Prostate gland (tissue), 2 donors: Measurements from ENCODE around the gene PI4KB. TPM values are rescaled to one million over a fixed set of nuclear protein-coding genes. Genes with fewer than 3 reads are reported as not detected.

Experiments
- DNase-seq: peaks from one replicate; pipeline ENCODE4 v3.0.0-alpha.2; 2019; ENCODE audit warnings: low spot score
- H3K27ac ChIP-seq, 2 donors: fragments of 200-600 bp; sonication (generic); 2 replicates each; pipeline ENCODE4 v1.5.1; 2017 to 2019
- H3K27me3 ChIP-seq: fragments of 200-600 bp; sonication (generic); replicated peaks from 2 replicates; pipeline ENCODE4 v1.5.1; 2019; ENCODE audit not compliant: insufficient read depth
- H3K36me3 ChIP-seq, 2 donors: fragments of 200-600 bp; sonication (generic); 1 replicate in 1 of 2; 2 replicates in 1 of 2; pipeline versions ENCODE4 v1.5.1 to v1.8.1; 2017 to 2019
- H3K4me1 ChIP-seq: fragments of 200-600 bp; sonication (generic); replicated peaks from 2 replicates; pipeline ENCODE4 v1.5.1; 2019
- H3K4me3 ChIP-seq, 2 donors: fragments of 200-600 bp; sonication (generic); 2 replicates each; pipeline ENCODE4 v1.5.1; 2017 to 2019
- H3K9me3 ChIP-seq: fragments of 200-600 bp; sonication (generic); 2 replicates; pipeline ENCODE4 v1.5.1; 2017
- POLR2A ChIP-seq: fragments of 450-650 bp; IDR thresholded peaks from one replicate; pipeline ENCODE4 v1.6.1; 2016; ENCODE audit warnings: antibody characterized with exemption, mild to moderate bottlenecking
- POLR2AphosphoS5 ChIP-seq: sonication (generic); formaldehyde crosslinking; IDR thresholded peaks from one replicate; pipeline ENCODE4 v1.6.1; 2017; ENCODE audit warnings: antibody characterized with exemption
- WGBS: methylation state at CpG from one replicate; pipeline ENCODE4 v1.1.5; 2018; 5-methylcytosine and 5-hydroxymethylcytosine counted together
- intact Hi-C: fragments of 100-400 bp; cut with DNase I; formaldehyde crosslinking; loops from one replicate; pipeline ENCODE4 v1.14.2; 2022
- total RNA-seq, 2 donors: library from RNA; depleted of rRNA; stranded (reverse); fragments of >200 nt; gene quantifications; one replicate each; pipeline ENCODE4 v1.1.0, GENCODE V29; 2016
- TF ChIP-seq, protein P1 (sequence below), 4 experiments: fragments of 200-600 bp in 2 of 4; fragments of 450-650 bp in 2 of 4; sonication (generic) in 2 of 4; IDR thresholded peaks; 1 replicate in 3 of 4; 2 replicates in 1 of 4; pipeline ENCODE4 v1.5.1; 2016 to 2019; ENCODE audit warnings: antibody characterized with exemption in 4 of 4, mild to moderate bottlenecking in 2 of 4, moderate library complexity in 2 of 4

Gene PI4KB
- total RNA-seq, 2 donors from 2014 or later, result 60.7 to 91.9 TPM

DNA sequence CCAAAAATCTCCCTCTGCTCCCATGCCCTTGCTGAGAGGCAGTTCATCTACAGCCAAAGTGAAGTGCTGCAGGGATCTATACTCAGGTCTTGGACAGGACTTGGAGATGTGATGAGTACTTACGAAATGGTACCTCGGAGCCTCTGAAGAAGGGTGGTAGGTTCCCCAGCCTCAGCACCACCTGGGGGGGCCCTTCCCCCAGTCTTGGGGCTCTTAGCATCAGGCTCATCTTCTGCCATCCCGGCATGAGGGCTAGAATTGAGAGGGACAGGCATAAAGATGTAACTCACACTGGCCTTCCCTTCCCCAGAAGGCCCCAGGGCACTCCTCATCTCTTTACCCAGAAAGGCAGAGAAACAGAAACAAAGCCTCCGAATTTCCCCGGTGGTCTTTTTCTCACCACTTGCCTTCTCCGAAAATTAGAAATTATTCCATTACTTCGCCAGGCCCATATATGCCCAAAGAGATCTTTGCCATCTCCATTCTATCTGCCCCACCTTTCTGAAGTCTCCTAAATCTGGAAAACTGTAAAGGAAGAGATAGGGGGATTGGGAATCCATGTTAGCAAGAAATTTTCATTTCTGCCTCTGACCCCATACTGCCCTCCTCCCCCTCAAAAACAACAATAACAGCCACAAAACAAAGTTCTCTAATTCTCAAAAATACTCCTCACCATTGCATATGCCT, 19.0 kb upstream of the PI4KB start:
- no peaks in the 10 kb centered on the region for H3K36me3 ChIP-seq
- 35% methylated on average over 7 of the region's 7 CpGs for WGBS
- TF ChIP-seq POLR2A, result no peak
- TF ChIP-seq POLR2AphosphoS5, result no peak
- TF ChIP-seq, protein P1, sequence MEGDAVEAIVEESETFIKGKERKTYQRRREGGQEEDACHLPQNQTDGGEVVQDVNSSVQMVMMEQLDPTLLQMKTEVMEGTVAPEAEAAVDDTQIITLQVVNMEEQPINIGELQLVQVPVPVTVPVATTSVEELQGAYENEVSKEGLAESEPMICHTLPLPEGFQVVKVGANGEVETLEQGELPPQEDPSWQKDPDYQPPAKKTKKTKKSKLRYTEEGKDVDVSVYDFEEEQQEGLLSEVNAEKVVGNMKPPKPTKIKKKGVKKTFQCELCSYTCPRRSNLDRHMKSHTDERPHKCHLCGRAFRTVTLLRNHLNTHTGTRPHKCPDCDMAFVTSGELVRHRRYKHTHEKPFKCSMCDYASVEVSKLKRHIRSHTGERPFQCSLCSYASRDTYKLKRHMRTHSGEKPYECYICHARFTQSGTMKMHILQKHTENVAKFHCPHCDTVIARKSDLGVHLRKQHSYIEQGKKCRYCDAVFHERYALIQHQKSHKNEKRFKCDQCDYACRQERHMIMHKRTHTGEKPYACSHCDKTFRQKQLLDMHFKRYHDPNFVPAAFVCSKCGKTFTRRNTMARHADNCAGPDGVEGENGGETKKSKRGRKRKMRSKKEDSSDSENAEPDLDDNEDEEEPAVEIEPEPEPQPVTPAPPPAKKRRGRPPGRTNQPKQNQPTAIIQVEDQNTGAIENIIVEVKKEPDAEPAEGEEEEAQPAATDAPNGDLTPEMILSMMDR (IDR thresholded peaks at IDR 0.05), result no peak
- H3K27me3 ChIP-seq, result no peaks in the 10 kb centered on the region
- peak overlapping the region; percentile 80 to 87 for H3K27ac ChIP-seq
- intact Hi-C loops, result no loop called here
- no peak for DNase-seq
- H3K9me3 ChIP-seq, result no peaks in the 10 kb centered on the region
- peak overlapping the region; percentile 54 to 59 for H3K4me3 ChIP-seq
- peaks cover 4% of the 10 kb centered on the region for H3K4me1 ChIP-seq

DNA sequence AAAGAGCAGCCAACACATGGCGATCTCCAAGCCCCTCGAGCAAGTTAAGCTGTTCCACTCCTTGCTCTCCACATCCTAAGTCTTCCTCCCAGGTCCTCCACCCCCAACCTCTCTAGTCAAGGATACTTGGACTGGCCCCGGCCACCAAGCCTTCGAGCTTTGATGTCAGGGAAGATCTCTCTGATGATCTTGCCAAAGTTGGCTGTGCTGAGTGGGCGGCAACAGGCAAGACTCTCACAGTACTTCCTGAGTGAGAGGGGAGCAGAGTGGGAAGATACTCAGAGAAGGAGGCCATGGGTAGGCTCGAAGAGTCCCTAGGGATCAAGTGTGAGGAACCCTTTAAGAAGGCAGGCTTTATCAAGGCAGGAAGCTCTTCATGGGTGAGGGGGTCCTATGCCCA, 17.1 kb upstream of the PI4KB start:
- DNase-seq, result no peak
- no peaks in the 10 kb centered on the region for H3K36me3 ChIP-seq
- no peaks in the 10 kb centered on the region for H3K27me3 ChIP-seq
- no peak for TF ChIP-seq POLR2A
- TF ChIP-seq POLR2AphosphoS5, result no peak
- TF ChIP-seq, protein P1 (IDR thresholded peaks at IDR 0.05), result no peak
- intact Hi-C loops, result loop anchor here (5.0 kb wide), 2 partner anchors 42 to 62 kb away; partner anchors contain the start of gene ZNF687
- WGBS, result 70% methylated on average over 6 of the region's 6 CpGs
- H3K4me3 ChIP-seq, result no peak overlapping the region
- H3K4me1 ChIP-seq, result peaks cover 4% of the 10 kb centered on the region
- no peaks in the 10 kb centered on the region for H3K9me3 ChIP-seq
- no peak overlapping the region for H3K27ac ChIP-seq

DNA sequence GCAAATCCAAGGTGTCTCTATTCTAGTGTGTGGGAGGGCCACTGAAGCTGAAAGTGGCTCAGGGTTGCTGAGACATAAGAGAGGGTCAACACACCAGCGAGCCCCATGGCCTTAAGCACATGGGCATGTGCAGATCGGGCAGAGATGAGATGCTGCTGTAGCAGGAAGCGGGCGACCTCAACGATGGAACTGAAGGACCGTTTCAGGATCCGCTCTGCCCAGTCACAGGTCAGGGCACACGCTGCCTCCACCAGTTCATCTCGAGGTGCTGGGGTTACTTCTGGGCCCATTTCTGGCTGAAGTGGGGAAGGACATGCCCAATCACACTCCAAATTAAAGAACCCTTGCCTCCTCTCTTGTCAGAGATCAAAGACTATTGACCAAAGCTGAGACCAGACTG, 16.4 kb upstream of the PI4KB start:
- peaks cover 4% of the 10 kb centered on the region for H3K4me1 ChIP-seq
- no peak for TF ChIP-seq POLR2A
- no peak for TF ChIP-seq POLR2AphosphoS5
- TF ChIP-seq, protein P1 (IDR thresholded peaks at IDR 0.05), result no peak
- H3K9me3 ChIP-seq, result no peaks in the 10 kb centered on the region
- H3K36me3 ChIP-seq, result no peaks in the 10 kb centered on the region
- no peak overlapping the region for H3K27ac ChIP-seq
- no peaks in the 10 kb centered on the region for H3K27me3 ChIP-seq
- intact Hi-C loops, result loop anchor here (5.0 kb wide), 2 partner anchors 41 to 61 kb away; partner anchors contain the start of gene ZNF687
- H3K4me3 ChIP-seq, result no peak overlapping the region
- WGBS, result 79% methylated on average over 9 of the region's 9 CpGs
- no peak for DNase-seq

DNA sequence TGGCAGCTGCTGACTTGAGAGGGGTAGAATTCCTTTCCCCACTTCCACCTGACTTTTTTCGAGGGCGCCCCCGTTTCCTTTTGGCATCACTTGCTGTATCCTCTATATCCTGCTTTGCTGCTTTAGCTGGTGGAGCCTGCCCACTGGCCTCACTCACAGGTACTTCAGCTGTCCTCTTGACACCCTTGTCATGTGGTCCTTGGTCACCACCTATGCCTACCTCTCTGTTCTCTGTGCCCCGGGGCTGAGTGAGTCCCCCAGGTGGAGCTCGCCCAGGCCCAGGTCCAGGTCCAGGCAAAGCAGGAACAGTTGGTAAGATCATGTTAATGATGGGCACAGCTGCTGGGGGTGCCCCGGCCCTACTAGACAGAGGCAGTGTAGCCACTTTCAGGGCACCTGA, 15.4 kb upstream of the PI4KB start:
- intact Hi-C loops, result loop anchor here (5.0 kb wide), 2 partner anchors 40 to 60 kb away; partner anchors contain the start of gene ZNF687
- no peak for TF ChIP-seq POLR2A
- TF ChIP-seq, protein P1 (IDR thresholded peaks at IDR 0.05), result no peak
- TF ChIP-seq POLR2AphosphoS5, result no peak
- DNase-seq, result no peak
- no peak overlapping the region for H3K27ac ChIP-seq
- no peaks in the 10 kb centered on the region for H3K9me3 ChIP-seq
- no peaks in the 10 kb centered on the region for H3K36me3 ChIP-seq
- no peak overlapping the region for H3K4me3 ChIP-seq
- H3K27me3 ChIP-seq, result no peaks in the 10 kb centered on the region
- H3K4me1 ChIP-seq, result peaks cover 4% of the 10 kb centered on the region
- 87% methylated on average over 6 of the region's 6 CpGs for WGBS

DNA sequence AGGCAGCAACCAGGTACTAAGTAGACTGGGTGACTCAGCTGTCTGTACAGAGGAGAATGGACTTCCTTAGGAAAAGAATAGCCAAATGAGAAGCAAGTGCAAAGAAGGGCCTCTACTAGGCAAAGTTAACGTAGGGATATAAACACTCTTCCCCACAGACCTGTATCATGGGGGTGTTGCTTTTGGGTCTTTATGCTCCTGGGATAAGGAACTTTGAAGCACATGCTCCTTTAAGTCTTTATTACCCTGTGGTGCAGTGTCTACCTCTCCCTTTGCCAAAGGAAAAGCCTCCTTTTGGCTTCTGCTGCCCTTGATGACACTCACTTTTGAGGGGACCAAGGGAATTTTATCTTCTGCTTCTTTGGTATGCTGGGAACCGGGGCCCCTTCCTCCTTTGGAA, 14.8 kb upstream of the PI4KB start:
- intact Hi-C loops, result loop anchor here (5.0 kb wide), 2 partner anchors 40 to 60 kb away; partner anchors contain the start of gene ZNF687
- Histone ChIP-seq H3K4me1 (peaks cover 4% of the 10 kb centered on the region), H3K27me3 (no peaks in the 10 kb centered on the region), H3K36me3 (no peaks in the 10 kb centered on the region), H3K4me3 (no peak overlapping the region), H3K27ac (no peak overlapping the region), H3K9me3 (no peaks in the 10 kb centered on the region)
- no peak for TF ChIP-seq POLR2AphosphoS5
- no peak for TF ChIP-seq POLR2A
- TF ChIP-seq, protein P1 (IDR thresholded peaks at IDR 0.05), result no peak
- 93% methylated on average over 2 of the region's 2 CpGs for WGBS
- DNase-seq, result no peak
